HepG2 (cell line): ENCODE results near the gene ACCS. TPM values are rescaled to one million over a fixed set of nuclear protein-coding genes. Genes with fewer than 3 reads are reported as not detected.

Source experiments
- ATAC-seq: fragments of 200-7000 bp; cut with Tn5 transposase; 3 replicates; pipeline ENCODE4 v1.9.1; 2020; ENCODE audit warnings: mild to moderate bottlenecking, moderate library complexity
- BruUV-seq: library from RNA; stranded (reverse); fragments of 400-500 nt; replicated peaks from 2 replicates; lab custom pipeline; 2021; lab: Mats Ljungman, UMichigan
- CTCF ChIA-PET: fragments of 300-600 bp; formaldehyde crosslinking; extraction: SDS; loops from one replicate; lab custom pipeline; 2021; ENCODE audit warnings: low total read pairs, inconsistent platforms, low intra/inter-chr PET ratio; lab: Yijun Ruan, JAX
- POLR2A ChIA-PET: fragments of 350-600 bp; sonication (Branson Sonifier 250); formaldehyde crosslinking; loops from one replicate; lab custom pipeline; 2020; ENCODE audit warnings: antibody characterized with exemption, inconsistent platforms; lab: Yijun Ruan, JAX
- DNase-seq: peaks from one replicate; pipeline ENCODE4 v3.0.0-alpha.2; 2015; ENCODE audit warnings: low spot score
- FAIRE-seq: peaks from 3 replicates; lab custom pipeline; 2011; peaks lifted over from hg19 to GRCh38; lab: Jason Lieb, UNC
- H2AFZ ChIP-seq: one replicate; pipeline ENCODE4 v1.6.1; 2011; ENCODE audit warnings: low read length, inconsistent platforms
- H3K27ac ChIP-seq: fragments of 300-600 bp; 3 replicates; pipeline ENCODE4 v1.8.0; 2011; ENCODE audit warnings: mixed run types, mild to moderate bottlenecking, mixed read lengths, low read length, inconsistent platforms; ENCODE audit not compliant: insufficient read depth; ENCODE audit errors: extremely low read length
- H3K27me3 ChIP-seq, 2 experiments: fragments of 200-600 bp in 1 of 2; 2 replicates in 1 of 2; 3 replicates in 1 of 2; pipeline versions ENCODE4 v1.6.0 to v1.8.0; 2011; ENCODE audit warnings: low read length in 2 of 2, mild to moderate bottlenecking in 2 of 2, moderate library complexity in 2 of 2, inconsistent platforms in 1 of 2; ENCODE audit not compliant: insufficient read depth in 2 of 2, control insufficient read depth in 1 of 2
- H3K36me3 ChIP-seq, 2 experiments: fragments of 200-600 bp in 1 of 2; replicated peaks in 1 of 2; 2 replicates in 1 of 2; 3 replicates in 1 of 2; pipeline versions ENCODE4 v1.5.1 to v1.8.0; 2011; ENCODE audit warnings: low read length in 2 of 2, inconsistent platforms in 1 of 2; ENCODE audit not compliant: insufficient read depth in 2 of 2, control insufficient read depth in 1 of 2
- H3K4me1 ChIP-seq: 2 replicates; pipeline ENCODE4 v1.5.1; 2012; ENCODE audit warnings: low read length, inconsistent platforms; ENCODE audit not compliant: insufficient read depth
- H3K4me2 ChIP-seq: 2 replicates; pipeline ENCODE4 v1.6.0; 2011; ENCODE audit warnings: low read depth, low read length, inconsistent platforms
- H3K4me3 ChIP-seq, 3 experiments: fragments of 200-600 bp in 1 of 3; sonication (generic), shearing (Covaris generic) in 1 of 3; replicated peaks in 1 of 3; 2 replicates each; pipeline ENCODE4 v1.5.1; 2011 to 2016; ENCODE audit warnings: low read length in 3 of 3, inconsistent platforms in 2 of 3, low read depth in 2 of 3, mild to moderate bottlenecking in 2 of 3, control low read depth in 1 of 3, mixed read lengths in 1 of 3; ENCODE audit not compliant: insufficient read depth in 1 of 3
- H3K79me2 ChIP-seq: one replicate; pipeline ENCODE4 v1.6.1; 2011; ENCODE audit warnings: low read length, inconsistent platforms; ENCODE audit not compliant: insufficient read depth
- H3K9ac ChIP-seq: 2 replicates; pipeline ENCODE4 v1.6.0; 2011; ENCODE audit warnings: mild to moderate bottlenecking, low read depth, low read length, inconsistent platforms; ENCODE audit not compliant: insufficient read depth
- H3K9me3 ChIP-seq: 2 replicates; pipeline ENCODE4 v1.5.1; 2012; ENCODE audit warnings: mild to moderate bottlenecking, low read length
- H4K20me1 ChIP-seq: 2 replicates; pipeline ENCODE4 v1.6.0; 2011; ENCODE audit warnings: inconsistent platforms, mild to moderate bottlenecking, low read length, moderate library complexity; ENCODE audit not compliant: insufficient read depth
- NR3C1 ChIP-seq: sonication (generic); formaldehyde crosslinking; IDR thresholded peaks from 2 replicates; pipeline ENCODE4 v1.4.0; 2020; ENCODE audit warnings: missing genetic modification reagents
- SP5 ChIP-seq: IDR thresholded peaks from 2 replicates; pipeline ENCODE4 v1.6.1; 2016; ENCODE audit warnings: low read depth, borderline replicate concordance
- TCF7L2 ChIP-seq: IDR thresholded peaks from 2 replicates; pipeline ENCODE4 v1.6.1; 2011; ENCODE audit warnings: mild to moderate bottlenecking, low read depth, low read length, moderate library complexity
- ZKSCAN5 ChIP-seq: sonication (generic); formaldehyde crosslinking; IDR thresholded peaks from 2 replicates; pipeline ENCODE4 v1.5.1; 2020; ENCODE audit warnings: mild to moderate bottlenecking, missing genetic modification reagents
- ZNF432 ChIP-seq: sonication (generic); formaldehyde crosslinking; IDR thresholded peaks from 2 replicates; pipeline ENCODE4 v1.5.0; 2020; ENCODE audit warnings: missing genetic modification reagents, mild to moderate bottlenecking, borderline replicate concordance
- ZNF597 ChIP-seq: sonication (generic); formaldehyde crosslinking; IDR thresholded peaks from 2 replicates; pipeline ENCODE4 v1.5.0; 2020; ENCODE audit warnings: missing genetic modification reagents
- WGBS: methylation state at CpG from one replicate; pipeline ENCODE4 v1.1.6; 2017; ENCODE audit warnings: low lambda C conversion rate; 5-methylcytosine and 5-hydroxymethylcytosine counted together
- in situ Hi-C: cut with HindIII; loops from 2 replicates; pipeline ENCODE4 v1.10.0; 2017; ENCODE audit warnings: low pct_unique_long_range_greater_than_20kb; ENCODE audit not compliant: extremely low pct_ligation_motif_present
- intact Hi-C: fragments of 100-400 bp; cut with micrococcal nuclease; formaldehyde crosslinking; loops from one replicate; pipeline ENCODE4 v1.10.0; 2022; ENCODE audit not compliant: unreplicated experiment
- polyA plus RNA-seq, 8 experiments: library from polyadenylated mRNA; depleted of rRNA in 3 of 8; stranded (reverse) in 7 of 8; unstranded in 1 of 8; fragments of >200 nt; fragmentation: Illumina TruSeq in 4 of 8; extraction: Trizol in 4 of 8; gene quantifications; 2 replicates each; pipeline versions ENCODE4 v1.2.1 to v1.2.3, GENCODE V29; 2011 to 2016; ENCODE audit warnings: low read depth in 4 of 8, missing spikeins in 1 of 8, mixed read lengths in 1 of 8; ENCODE audit not compliant: insufficient read depth in 1 of 8
- total RNA-seq, 5 experiments: library from RNA; depleted of rRNA; stranded (reverse); fragments of >200 nt; fragmentation: Illumina TruSeq; extraction: Trizol; gene quantifications; 2 replicates each; pipeline ENCODE4 v1.2.3, GENCODE V29; 2016; ENCODE audit warnings: low read depth in 1 of 5
- TF ChIP-seq, protein P1 (sequence below): sonication (generic); formaldehyde crosslinking; IDR thresholded peaks from 2 replicates; pipeline ENCODE4 v1.4.0; 2020; ENCODE audit warnings: missing genetic modification reagents
- TF ChIP-seq, protein P2 (sequence below): sonication (generic); formaldehyde crosslinking; IDR thresholded peaks from 2 replicates; pipeline ENCODE4 v1.5.1; 2020; ENCODE audit warnings: missing genetic modification reagents, mild to moderate bottlenecking, borderline replicate concordance

ACCS gene
- total and polyA plus RNA-seq, 2 of the 13 experiments (the other 11 are each of a cell fraction or from before 2014, with no cell fraction given), result 0.55 to 0.59 TPM

- no peaks in the 10 kb centered on the region for H3K36me3 ChIP-seq
- intact Hi-C loops (no loop called here), in situ Hi-C loops (no loop called here)
- no peak overlapping the region for H3K4me3 ChIP-seq
- H3K9ac ChIP-seq, result no peak overlapping the region
- no peaks in the 10 kb centered on the region for H3K79me2 ChIP-seq
- H4K20me1 ChIP-seq, result no peaks in the 10 kb centered on the region
- FAIRE-seq (no peak), ATAC-seq (no peak), DNase-seq (no peak)
- ChIA-PET CTCF (no interaction called here), POLR2A (no interaction called here)
- H3K9me3 ChIP-seq, result no peaks in the 10 kb centered on the region
- TF ChIP-seq, protein P1, sequence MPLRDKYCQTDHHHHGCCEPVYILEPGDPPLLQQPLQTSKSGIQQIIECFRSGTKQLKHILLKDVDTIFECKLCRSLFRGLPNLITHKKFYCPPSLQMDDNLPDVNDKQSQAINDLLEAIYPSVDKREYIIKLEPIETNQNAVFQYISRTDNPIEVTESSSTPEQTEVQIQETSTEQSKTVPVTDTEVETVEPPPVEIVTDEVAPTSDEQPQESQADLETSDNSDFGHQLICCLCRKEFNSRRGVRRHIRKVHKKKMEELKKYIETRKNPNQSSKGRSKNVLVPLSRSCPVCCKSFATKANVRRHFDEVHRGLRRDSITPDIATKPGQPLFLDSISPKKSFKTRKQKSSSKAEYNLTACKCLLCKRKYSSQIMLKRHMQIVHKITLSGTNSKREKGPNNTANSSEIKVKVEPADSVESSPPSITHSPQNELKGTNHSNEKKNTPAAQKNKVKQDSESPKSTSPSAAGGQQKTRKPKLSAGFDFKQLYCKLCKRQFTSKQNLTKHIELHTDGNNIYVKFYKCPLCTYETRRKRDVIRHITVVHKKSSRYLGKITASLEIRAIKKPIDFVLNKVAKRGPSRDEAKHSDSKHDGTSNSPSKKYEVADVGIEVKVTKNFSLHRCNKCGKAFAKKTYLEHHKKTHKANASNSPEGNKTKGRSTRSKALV (CRISPR knock-in tag), result no peak
- TF ChIP-seq ZNF432 (CRISPR knock-in tag), result no peak
- TF ChIP-seq ZKSCAN5 (CRISPR knock-in tag), result no peak
- no peak for TF ChIP-seq NR3C1 (CRISPR knock-in tag)
- TF ChIP-seq ZNF597 (CRISPR knock-in tag), result no peak
- no peak for TF ChIP-seq SP5 (CRISPR knock-in tag)
- TF ChIP-seq, protein P2, sequence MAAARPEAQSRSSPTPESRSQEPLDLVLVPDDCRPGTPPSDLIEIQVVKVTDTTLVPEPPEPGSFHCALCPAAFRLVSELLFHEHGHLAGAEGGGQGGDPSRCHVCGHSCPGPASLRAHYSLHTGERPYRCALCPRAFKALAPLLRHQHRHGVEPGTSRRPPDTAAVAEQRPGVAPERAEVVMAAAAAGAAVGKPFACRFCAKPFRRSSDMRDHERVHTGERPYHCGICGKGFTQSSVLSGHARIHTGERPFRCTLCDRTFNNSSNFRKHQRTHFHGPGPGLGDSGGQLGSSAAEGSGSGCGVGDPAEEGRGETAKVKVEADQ (CRISPR knock-in tag), result no peak
- TF ChIP-seq TCF7L2, result no peak
- H3K27ac ChIP-seq, result no peak overlapping the region
- BruUV-seq, result no TSS peak
- no peaks in the 10 kb centered on the region for H3K4me1 ChIP-seq
- H2AFZ ChIP-seq, result no peak overlapping the region
- H3K27me3 ChIP-seq, result peaks cover 4 to 9% of the 10 kb centered on the region in 2 experiments; a peak in 2 of 5 replicates
- WGBS, result 21% methylated on average over 2 of the region's 3 CpGs
- H3K4me2 ChIP-seq, result no peak overlapping the region
Observed at GRCh38 chr11:44033411-44033850, 32.6 kb upstream of the ACCS start.
